Upper lobe of left lung (tissue), 6 donors: ENCODE data around the gene FRMPD1. TPM values are rescaled to one million over a fixed set of nuclear protein-coding genes. Genes with fewer than 3 reads are reported as not detected.

Source experiments
- ATAC-seq, 2 donors: fragments of 200-7000 bp; cut with Tn5 transposase; one replicate each; pipeline ENCODE4 v1.9.1; 2022; ENCODE audit warnings: mild to moderate bottlenecking in 2 of 2, moderate library complexity in 2 of 2; ENCODE audit not compliant: low FRiP score in 2 of 2
- DNase-seq, 2 donors: peaks; one replicate each; pipeline ENCODE4 v3.0.0-alpha.2; 2019 to 2020
- H3K27ac ChIP-seq, 4 donors: fragments of 200-600 bp; sonication (generic); one replicate each; pipeline ENCODE4 v1.5.1; 2016 to 2019
- H3K27me3 ChIP-seq, 4 donors: fragments of 200-600 bp; sonication (generic); one replicate each; pipeline ENCODE4 v1.5.1; 2017 to 2019
- H3K36me3 ChIP-seq, 4 donors: fragments of 200-600 bp; sonication (generic); one replicate each; pipeline ENCODE4 v1.5.1; 2016 to 2019
- H3K4me1 ChIP-seq, 4 donors: fragments of 200-600 bp; sonication (generic); one replicate each; pipeline ENCODE4 v1.5.1; 2018 to 2019
- H3K4me3 ChIP-seq, 4 donors: fragments of 200-600 bp; sonication (generic); one replicate each; pipeline ENCODE4 v1.5.1; 2017 to 2019; ENCODE audit warnings: mild to moderate bottlenecking in 2 of 4, moderate library complexity in 1 of 4
- H3K9me3 ChIP-seq, 4 donors: fragments of 200-600 bp; sonication (generic); one replicate each; pipeline ENCODE4 v1.5.1; 2018 to 2019
- CTCF ChIP-seq, 6 experiments: fragments of 450-650 bp in 4 of 6; fragments of 200-600 bp in 2 of 6; sonication (generic) in 2 of 6; IDR thresholded peaks; one replicate each; pipeline ENCODE4 v1.5.1; 2016 to 2019; ENCODE audit warnings: antibody characterized with exemption in 6 of 6
- EP300 ChIP-seq, 4 donors: sonication (generic); formaldehyde crosslinking; IDR thresholded peaks; one replicate each; pipeline ENCODE4 v1.5.1; 2017; ENCODE audit warnings: antibody characterized with exemption in 4 of 4, control low read depth in 2 of 4
- POLR2A ChIP-seq, 4 donors: fragments of 450-650 bp; IDR thresholded peaks; one replicate each; pipeline ENCODE4 v1.5.1; 2016 to 2017; ENCODE audit warnings: antibody characterized with exemption in 4 of 4, mild to moderate bottlenecking in 2 of 4
- POLR2AphosphoS5 ChIP-seq, 2 donors: sonication (generic); formaldehyde crosslinking; IDR thresholded peaks; one replicate each; pipeline ENCODE4 v1.5.1; 2017; ENCODE audit warnings: antibody characterized with exemption in 2 of 2
- WGBS, 2 donors: methylation state at CpG; one replicate each; pipeline ENCODE4 v1.1.5; 2017 to 2018; 5-methylcytosine and 5-hydroxymethylcytosine counted together
- total RNA-seq, 6 donors: library from RNA; depleted of rRNA in 4 of 6; stranded (reverse); fragments of >200 nt in 4 of 6; gene quantifications; one replicate each; pipeline versions ENCODE4 v1.1.0 to v1.2.1, GENCODE V29; 2016 to 2021
- donor health status: DM: no; HTN: no; CAD: no; lungs with moderate emphysema.
- donor health status: DM: no; HTN: yes; CAD: no; lungs with severe emphysema.

The FRMPD1 gene
- total RNA-seq, 6 donors from 2014 or later, result under 0.01 to 0.39 (median 0.17) TPM; not detected in 1

GRCh38 chr9:37676411-37676830 is 25.7 kb downstream of the FRMPD1 start:
- Histone ChIP-seq H3K27me3 (no peaks in the 10 kb centered on the region), H3K27ac (no peak overlapping the region), H3K36me3 (no peaks in the 10 kb centered on the region), H3K4me1 (no peaks in the 10 kb centered on the region), H3K9me3 (no peaks in the 10 kb centered on the region), H3K4me3 (no peak overlapping the region)
- 67 to 70% methylated on average over 6 to 11 of the region's 11 CpGs for WGBS, 2 donors
- TF ChIP-seq POLR2AphosphoS5 (IDR thresholded peaks at IDR 0.05) (no peak), EP300 (IDR thresholded peaks at IDR 0.05) (no peak), CTCF (IDR thresholded peaks at IDR 0.05) (no peak), POLR2A (IDR thresholded peaks at IDR 0.05) (no peak)
- DNase-seq (no peak), ATAC-seq (no peak)

GRCh38 chr9:37677435-37677834 is 26.7 kb downstream of the FRMPD1 start:
- Histone ChIP-seq H3K27ac (no peak overlapping the region), H3K4me1 (no peaks in the 10 kb centered on the region), H3K4me3 (no peak overlapping the region), H3K36me3 (no peaks in the 10 kb centered on the region), H3K27me3 (no peaks in the 10 kb centered on the region), H3K9me3 (no peaks in the 10 kb centered on the region)
- WGBS, 2 donors, result 78 to 86% methylated on average over 2 of the region's 2 CpGs
- DNase-seq (no peak), ATAC-seq (no peak)
- TF ChIP-seq POLR2AphosphoS5 (IDR thresholded peaks at IDR 0.05), result no peak
- TF ChIP-seq CTCF (IDR thresholded peaks at IDR 0.05), result no peak
- TF ChIP-seq EP300 (IDR thresholded peaks at IDR 0.05), result no peak
- TF ChIP-seq POLR2A (IDR thresholded peaks at IDR 0.05), result no peak

GRCh38 chr9:37678789-37679273 is 28.1 kb downstream of the FRMPD1 start:
- WGBS, 2 donors, result 0 to 58% methylated on average over 1 of the region's 1 CpG
- TF ChIP-seq POLR2AphosphoS5 (IDR thresholded peaks at IDR 0.05), result no peak
- no peak for TF ChIP-seq POLR2A (IDR thresholded peaks at IDR 0.05)
- no peak for TF ChIP-seq EP300 (IDR thresholded peaks at IDR 0.05)

GRCh38 chr9:37679649-37680402 is 29.1 kb downstream of the FRMPD1 start:
- ATAC-seq (no peak), DNase-seq (no peak)
- no peaks in the 10 kb centered on the region for H3K36me3 ChIP-seq
- WGBS, 2 donors, result 71 to 76% methylated on average over 8 of the region's 8 CpGs
- H3K4me1 ChIP-seq, result no peaks in the 10 kb centered on the region
- no peak for TF ChIP-seq EP300 (IDR thresholded peaks at IDR 0.05)
- TF ChIP-seq POLR2A (IDR thresholded peaks at IDR 0.05), result no peak
- no peak for TF ChIP-seq CTCF (IDR thresholded peaks at IDR 0.05)
- TF ChIP-seq POLR2AphosphoS5 (IDR thresholded peaks at IDR 0.05), result no peak
- no peaks in the 10 kb centered on the region for H3K9me3 ChIP-seq
- no peak overlapping the region for H3K4me3 ChIP-seq
- no peak overlapping the region for H3K27ac ChIP-seq
- H3K27me3 ChIP-seq, result no peaks in the 10 kb centered on the region

More at GRCh38 chr9:37678789-37679273, 28.1 kb downstream of the FRMPD1 start:
- Histone ChIP-seq H3K4me3 (no peak overlapping the region), H3K9me3 (no peaks in the 10 kb centered on the region), H3K27me3 (no peaks in the 10 kb centered on the region), H3K4me1 (no peaks in the 10 kb centered on the region), H3K36me3 (no peaks in the 10 kb centered on the region), H3K27ac (no peak overlapping the region)
- DNase-seq (no peak), ATAC-seq (no peak)

- Histone ChIP-seq H3K36me3 (no peaks in the 10 kb centered on the region), H3K27ac (no peak overlapping the region), H3K27me3 (no peaks in the 10 kb centered on the region), H3K4me1 (no peaks in the 10 kb centered on the region), H3K4me3 (no peak overlapping the region), H3K9me3 (no peaks in the 10 kb centered on the region)
- 87 to 88% methylated on average over 3 of the region's 3 CpGs for WGBS, 2 donors
- TF ChIP-seq EP300 (IDR thresholded peaks at IDR 0.05), result no peak
- TF ChIP-seq POLR2AphosphoS5 (IDR thresholded peaks at IDR 0.05), result no peak
- no peak for TF ChIP-seq CTCF (IDR thresholded peaks at IDR 0.05)
- no peak for TF ChIP-seq POLR2A (IDR thresholded peaks at IDR 0.05)
- DNase-seq (no peak), ATAC-seq (no peak)
Observed at GRCh38 chr9:37682951-37683350, 32.2 kb downstream of the FRMPD1 start.
